ENCODE results near the gene VAPA.

Gene VAPA

GRCh38 chr18:9931146-9931545 is 17.3 kb downstream of the VAPA start:
- H3K4me1 ChIP-seq (ENCODE audit: low read depth, poor library complexity, severe bottlenecking): peaks cover 32% of the 10 kb centered on the region
- H3K36me3 ChIP-seq (ENCODE audit: insufficient read depth): no peaks in the 10 kb centered on the region
- no peak overlapping the region for H3K9ac ChIP-seq
- no peak for TF ChIP-seq CTCF (conservative IDR thresholded peaks at IDR 0.05; ENCODE audit: low read depth, low read length)
- H3K27ac ChIP-seq: no peak overlapping the region
- H3K27me3 ChIP-seq (ENCODE audit: insufficient read depth, low read depth): no peaks in the 10 kb centered on the region
- peaks cover 87% of the 10 kb centered on the region for H3K79me2 ChIP-seq (ENCODE audit: insufficient read depth, low read depth)
- no peak overlapping the region for H2AFZ ChIP-seq (ENCODE audit: low read depth)
- peaks cover 48% of the 10 kb centered on the region for H4K20me1 ChIP-seq (ENCODE audit: insufficient read depth)
- H3K4me3 ChIP-seq (IDR thresholded peaks at IDR 0.05; ENCODE audit: insufficient read depth, low read depth, low read length): no peak overlapping the region
- no peak overlapping the region for H3K4me2 ChIP-seq

DNA sequence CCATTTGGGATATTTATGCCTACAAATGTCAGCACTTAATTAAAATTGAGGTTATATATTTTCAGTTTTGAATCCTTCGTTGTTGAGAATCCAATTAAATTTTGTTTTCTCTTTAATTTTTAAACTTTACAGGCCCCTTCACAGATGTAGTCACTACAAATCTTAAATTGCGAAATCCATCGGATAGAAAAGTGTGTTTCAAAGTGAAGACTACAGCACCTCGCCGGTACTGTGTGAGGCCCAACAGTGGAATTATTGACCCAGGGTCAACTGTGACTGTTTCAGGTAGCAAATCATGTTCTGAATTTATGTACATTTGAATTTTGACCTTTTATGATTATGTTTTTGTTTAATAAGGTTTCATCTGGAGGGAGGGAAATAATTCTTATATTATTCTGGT is 17.9 kb downstream of the VAPA start:
- Histone ChIP-seq H4K20me1 (ENCODE audit: insufficient read depth) (peaks cover 43% of the 10 kb centered on the region), H3K4me1 (ENCODE audit: low read depth, poor library complexity, severe bottlenecking) (peaks cover 26% of the 10 kb centered on the region), H3K27ac (no peak overlapping the region), H3K4me3 (IDR thresholded peaks at IDR 0.05; ENCODE audit: insufficient read depth, low read depth, low read length) (no peak overlapping the region), H3K4me2 (no peak overlapping the region), H3K79me2 (ENCODE audit: insufficient read depth, low read depth) (peaks cover 82% of the 10 kb centered on the region), H2AFZ (ENCODE audit: low read depth) (no peak overlapping the region), H3K27me3 (ENCODE audit: insufficient read depth, low read depth) (no peaks in the 10 kb centered on the region), H3K36me3 (ENCODE audit: insufficient read depth) (peaks cover 5% of the 10 kb centered on the region; the same call in 1 of the 2 replicates), H3K9ac (no peak overlapping the region)
- TF ChIP-seq CTCF (conservative IDR thresholded peaks at IDR 0.05; ENCODE audit: low read depth, low read length): no peak

GRCh38 chr18:9933865-9934264 is 20.0 kb downstream of the VAPA start:
- H2AFZ ChIP-seq (ENCODE audit: low read depth): no peak overlapping the region
- H3K27ac ChIP-seq: no peak overlapping the region
- no peak for TF ChIP-seq CTCF (conservative IDR thresholded peaks at IDR 0.05; ENCODE audit: low read depth, low read length)
- H3K27me3 ChIP-seq (ENCODE audit: insufficient read depth, low read depth): no peaks in the 10 kb centered on the region
- H3K4me2 ChIP-seq: no peak overlapping the region
- H3K79me2 ChIP-seq (ENCODE audit: insufficient read depth, low read depth): peaks cover 60% of the 10 kb centered on the region
- peaks cover 21% of the 10 kb centered on the region; the same call in 1 of the 2 replicates for H4K20me1 ChIP-seq (ENCODE audit: insufficient read depth)
- H3K4me3 ChIP-seq (IDR thresholded peaks at IDR 0.05; ENCODE audit: insufficient read depth, low read depth, low read length): no peak overlapping the region
- no peak overlapping the region for H3K9ac ChIP-seq
- H3K4me1 ChIP-seq (ENCODE audit: low read depth, poor library complexity, severe bottlenecking): peaks cover 6% of the 10 kb centered on the region
- peaks cover 16% of the 10 kb centered on the region; the same call in 1 of the 2 replicates for H3K36me3 ChIP-seq (ENCODE audit: insufficient read depth)

- no peaks in the 10 kb centered on the region for H3K27me3 ChIP-seq (ENCODE audit: insufficient read depth, low read depth)
- no peak overlapping the region for H3K27ac ChIP-seq
- no peak overlapping the region for H3K4me2 ChIP-seq
- H3K9ac ChIP-seq: no peak overlapping the region
- peaks cover 6% of the 10 kb centered on the region for H3K4me1 ChIP-seq (ENCODE audit: low read depth, poor library complexity, severe bottlenecking)
- H3K79me2 ChIP-seq (ENCODE audit: insufficient read depth, low read depth): peaks cover 56% of the 10 kb centered on the region
- H4K20me1 ChIP-seq (ENCODE audit: insufficient read depth): peaks cover 17% of the 10 kb centered on the region; the same call in 1 of the 2 replicates
- no peak for TF ChIP-seq CTCF (conservative IDR thresholded peaks at IDR 0.05; ENCODE audit: low read depth, low read length)
- H3K4me3 ChIP-seq (IDR thresholded peaks at IDR 0.05; ENCODE audit: insufficient read depth, low read depth, low read length): no peak overlapping the region
- peaks cover 16% of the 10 kb centered on the region; the same call in 1 of the 2 replicates for H3K36me3 ChIP-seq (ENCODE audit: insufficient read depth)
- H2AFZ ChIP-seq (ENCODE audit: low read depth): no peak overlapping the region
These were observed 20.5 kb downstream of the VAPA start for GRCh38 chr18:9934274-9934673.

Measured in KMS-11 (cell line).